GM03348 (cell line): ENCODE measurements around the gene CALHM6.

Experiments used
- DNase-seq: peaks from one replicate; pipeline ENCODE4 v3.0.0; 2012; ENCODE audit warnings: low spot score

CALHM6 gene

DNA sequence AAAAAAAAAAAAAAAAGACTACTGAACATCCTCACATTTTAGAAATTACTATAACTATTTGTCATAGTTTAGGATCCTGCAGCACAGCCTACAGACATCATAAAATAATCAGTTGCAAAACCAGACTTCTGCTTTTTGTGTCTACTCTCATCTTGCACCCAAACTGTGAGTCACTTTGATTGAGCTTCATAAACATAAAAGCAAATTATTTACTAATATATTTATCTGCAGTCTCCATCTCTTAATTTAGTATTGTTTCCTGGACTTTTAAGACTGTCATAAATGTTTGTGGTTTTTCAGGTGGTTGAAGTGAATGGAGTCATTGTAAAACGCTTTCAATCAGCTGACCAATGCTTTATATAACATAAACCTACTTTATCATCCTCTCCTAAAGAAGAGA, 14.8 kb upstream of the CALHM6 start:
- DNase-seq, result peak; percentile 39

DNA sequence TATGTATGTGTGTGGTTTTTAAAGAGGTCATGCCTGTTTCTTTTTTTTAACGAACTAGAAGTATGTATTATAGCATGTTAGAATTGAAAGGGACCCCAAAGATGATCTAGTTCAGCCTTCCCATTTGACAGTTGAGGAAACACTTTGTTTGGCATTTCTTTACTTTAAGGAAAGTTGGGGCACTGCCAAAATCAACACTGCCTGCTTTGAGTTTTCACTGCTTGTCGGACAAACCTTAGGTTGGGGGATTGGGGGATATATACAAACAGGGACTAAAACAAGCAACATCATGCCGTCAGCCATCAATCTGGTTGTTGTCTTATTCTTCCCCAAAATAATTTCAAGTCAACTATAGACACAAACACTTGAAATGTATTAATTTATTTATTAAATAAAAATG, 14.1 kb upstream of the CALHM6 start:
- no peak for DNase-seq

DNA sequence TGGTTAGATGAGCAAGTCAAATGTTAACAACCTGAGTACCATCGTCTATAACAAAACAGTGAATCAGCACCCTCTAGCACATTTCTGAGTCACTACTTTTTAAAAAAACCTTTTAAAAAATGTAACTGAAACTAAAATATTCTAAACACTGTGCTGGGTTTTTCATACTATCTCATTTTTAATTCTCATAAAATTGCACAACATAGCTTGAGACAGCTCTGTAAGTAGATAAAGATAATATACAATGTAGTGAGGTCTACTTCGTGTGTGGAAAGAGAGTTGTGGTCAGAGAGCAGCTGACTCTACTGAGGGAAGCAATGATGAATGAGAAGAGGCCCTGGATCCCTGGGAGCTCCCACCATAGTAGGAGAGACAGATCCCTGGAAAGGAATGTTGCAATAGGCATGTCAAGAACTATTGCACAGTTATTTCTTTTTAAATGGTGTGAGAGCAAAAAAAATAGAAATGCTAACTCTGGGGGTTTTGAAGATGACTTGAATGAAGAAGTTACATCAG, 13.6 kb upstream of the CALHM6 start:
- DNase-seq, result peak; percentile 86

DNA sequence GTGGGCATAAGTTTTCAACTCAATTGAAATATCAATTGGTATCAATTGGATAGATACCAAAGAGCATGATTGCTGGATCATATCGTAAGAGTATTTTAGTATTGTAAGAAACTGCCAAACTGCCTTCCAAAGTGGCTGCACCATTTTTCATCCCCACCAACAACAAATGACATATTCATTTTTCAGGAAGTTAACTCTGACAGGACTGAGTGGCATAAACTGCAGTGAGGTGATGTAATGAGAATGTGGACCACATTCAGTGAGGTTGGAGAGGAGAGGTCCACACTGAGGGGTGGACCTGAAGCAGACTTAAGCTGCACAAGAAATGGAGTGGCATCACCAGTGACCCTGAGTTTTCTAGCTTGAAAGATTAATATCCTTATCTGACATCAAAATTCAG, 11.6 kb upstream of the CALHM6 start:
- DNase-seq, result no peak

DNA sequence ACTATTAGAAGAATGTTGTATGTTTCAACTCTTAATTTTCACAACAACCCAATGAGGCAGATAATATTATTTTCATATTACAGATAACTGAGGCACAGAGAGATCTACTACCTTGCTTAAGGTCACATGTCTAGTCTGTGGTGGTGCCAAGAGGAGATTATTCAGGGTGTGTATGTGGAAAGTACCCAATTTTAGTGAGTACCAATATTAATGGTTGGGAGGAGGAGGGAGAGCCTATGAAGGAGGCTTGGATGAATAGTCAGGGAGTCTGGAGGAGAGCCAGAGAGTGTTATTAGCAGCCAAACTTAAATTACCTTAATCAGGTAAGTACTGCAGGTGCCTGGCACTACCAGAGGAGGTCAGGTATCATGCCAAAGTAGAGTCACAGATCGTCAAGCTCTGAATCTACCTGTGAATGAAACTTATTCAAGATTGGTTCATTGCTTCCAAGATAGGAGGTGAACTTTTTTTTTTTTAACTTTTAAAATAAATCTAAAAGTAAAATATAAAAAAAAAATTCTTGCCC, 10.9 kb upstream of the CALHM6 start:
- no peak for DNase-seq

DNA sequence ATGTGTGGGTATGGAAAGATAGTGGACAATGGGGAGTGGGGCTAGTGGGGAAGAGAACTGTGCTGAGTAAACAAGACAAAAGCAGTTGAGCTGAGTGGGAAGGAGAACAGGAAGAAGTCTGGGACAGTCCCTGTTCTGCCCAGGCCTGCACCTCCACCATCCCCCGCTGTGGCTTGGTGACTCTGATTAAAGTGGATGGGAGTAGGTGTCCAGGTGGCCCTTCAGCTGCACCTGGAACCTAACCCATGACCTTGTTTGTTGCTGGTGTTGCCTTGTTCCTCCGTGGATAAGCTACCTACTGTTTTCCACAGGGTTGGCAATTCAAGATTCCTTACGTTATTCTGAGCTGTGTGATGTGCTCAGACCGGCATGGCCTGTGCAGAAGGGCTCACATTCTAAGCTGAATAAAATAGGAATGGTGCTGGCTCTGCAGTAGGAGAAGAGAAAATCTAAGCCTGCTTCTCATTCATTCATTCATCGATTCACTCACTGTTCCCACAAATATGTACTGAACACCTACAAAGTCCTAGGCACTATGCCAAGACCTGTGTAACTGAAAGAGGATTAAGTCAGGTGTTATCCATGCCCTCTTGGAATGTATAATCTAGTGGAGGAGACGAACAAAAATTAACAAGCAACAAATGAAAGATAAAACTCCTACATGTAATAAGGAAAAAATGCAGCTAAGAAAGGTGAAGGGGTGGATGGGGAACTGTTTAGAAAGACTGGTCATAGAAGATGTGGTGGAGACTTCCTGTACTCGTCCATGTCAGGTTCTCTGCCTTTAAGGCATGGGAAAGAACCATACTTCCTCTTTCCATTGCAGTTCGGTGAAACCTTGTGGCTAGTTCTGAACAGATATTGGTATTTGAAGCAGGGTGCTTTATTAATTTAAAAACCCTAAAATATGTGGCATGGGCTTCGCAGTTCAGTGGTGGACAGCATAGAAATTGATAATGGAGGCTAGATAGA, 10.1 kb upstream of the CALHM6 start:
- DNase-seq, result no peak

DNA sequence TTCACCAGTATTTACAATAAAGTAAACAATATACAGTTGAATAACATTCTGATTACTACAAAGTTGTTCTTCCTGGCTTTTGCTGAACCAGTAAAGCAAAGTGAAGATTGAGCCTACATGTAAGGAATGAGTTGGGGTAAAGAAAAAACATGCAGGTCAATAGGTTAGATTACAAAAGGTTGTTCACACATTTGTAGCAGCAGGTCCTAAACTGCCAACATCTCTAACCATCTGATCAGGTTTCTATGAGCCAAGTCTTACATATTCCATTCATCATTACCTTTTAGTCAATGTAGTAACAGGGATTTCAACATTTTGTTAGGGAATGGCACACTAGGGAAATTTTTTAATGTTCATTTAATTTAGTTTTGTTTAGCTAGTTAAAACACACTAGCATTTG, 9.3 kb upstream of the CALHM6 start:
- no peak for DNase-seq

DNA sequence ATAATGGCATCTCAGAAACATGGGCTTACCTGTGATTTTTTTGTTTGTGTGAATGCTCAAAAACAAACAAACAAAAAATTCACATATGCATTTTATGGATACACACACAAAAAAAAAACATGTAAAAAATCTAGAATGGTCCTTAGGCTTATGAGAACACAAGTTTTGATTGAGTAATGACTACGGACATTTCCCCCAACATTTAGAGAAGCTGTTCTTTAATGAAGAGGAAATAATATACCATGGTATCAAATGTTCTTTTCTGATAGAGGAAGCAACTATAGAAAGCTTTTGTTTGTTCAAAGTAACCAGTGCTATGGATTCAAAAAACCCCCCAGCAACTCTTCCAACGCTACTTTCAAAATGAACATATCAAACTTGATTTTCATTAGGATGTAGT, 8.6 kb upstream of the CALHM6 start:
- no peak for DNase-seq

DNA sequence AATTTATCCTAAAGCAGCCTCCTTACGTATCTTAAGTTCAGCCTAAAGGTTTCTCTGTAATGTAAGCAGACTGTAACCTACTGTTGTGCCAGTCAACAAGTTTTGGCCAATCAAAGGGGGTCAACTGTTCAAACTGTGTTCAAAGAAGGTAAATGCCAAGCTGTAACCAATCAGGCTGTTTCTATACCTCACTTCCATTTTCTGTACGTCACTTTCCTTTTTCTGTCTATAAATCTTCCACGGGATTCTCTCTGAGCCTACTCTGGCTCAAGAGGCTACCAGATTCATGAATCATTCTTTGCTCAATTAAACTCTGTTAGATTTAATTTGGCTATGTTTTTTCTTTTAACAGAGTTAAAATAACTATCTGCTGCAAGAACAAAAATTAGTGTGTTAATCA, 5.1 kb upstream of the CALHM6 start:
- no peak for DNase-seq

DNA sequence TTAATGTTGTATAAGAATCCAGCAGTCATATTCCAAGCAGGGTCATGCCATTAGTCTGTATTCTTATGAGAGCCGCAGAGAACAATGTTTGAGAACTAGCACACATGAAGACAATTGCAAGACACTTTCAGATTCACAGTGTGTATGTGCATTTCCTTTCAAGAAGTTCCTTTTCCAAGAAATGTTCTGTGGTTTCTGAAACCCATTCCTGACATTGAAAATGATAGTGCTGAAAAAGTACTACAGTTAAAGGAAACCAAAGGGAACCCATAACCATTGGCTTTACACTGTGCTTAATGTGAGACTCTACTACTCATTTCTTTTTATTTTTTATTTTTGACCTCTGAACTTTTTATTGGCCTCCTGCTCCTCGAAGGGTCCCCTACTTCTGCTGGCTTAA, 4.2 kb upstream of the CALHM6 start:
- no peak for DNase-seq

DNA sequence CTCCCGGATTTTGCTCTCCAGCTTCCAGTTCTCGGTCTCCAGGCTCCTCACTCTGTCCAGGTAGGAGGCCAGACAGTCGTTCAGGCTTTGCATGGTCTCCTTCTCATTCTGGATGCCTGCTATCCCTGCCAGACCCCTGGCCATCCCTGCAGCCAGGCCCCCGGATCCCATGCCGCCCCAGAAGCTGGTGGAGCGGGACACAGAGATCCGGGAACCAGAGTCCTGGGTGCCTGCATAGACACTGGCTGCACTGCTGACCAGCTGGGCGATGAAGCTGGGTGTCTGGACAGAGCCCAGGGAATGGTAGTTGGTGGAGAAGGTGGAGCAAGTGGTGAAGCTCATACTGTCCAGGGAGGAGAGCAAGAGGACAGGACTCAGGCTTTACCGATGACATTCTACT, 2.9 kb upstream of the CALHM6 start:
- no peak for DNase-seq

DNA sequence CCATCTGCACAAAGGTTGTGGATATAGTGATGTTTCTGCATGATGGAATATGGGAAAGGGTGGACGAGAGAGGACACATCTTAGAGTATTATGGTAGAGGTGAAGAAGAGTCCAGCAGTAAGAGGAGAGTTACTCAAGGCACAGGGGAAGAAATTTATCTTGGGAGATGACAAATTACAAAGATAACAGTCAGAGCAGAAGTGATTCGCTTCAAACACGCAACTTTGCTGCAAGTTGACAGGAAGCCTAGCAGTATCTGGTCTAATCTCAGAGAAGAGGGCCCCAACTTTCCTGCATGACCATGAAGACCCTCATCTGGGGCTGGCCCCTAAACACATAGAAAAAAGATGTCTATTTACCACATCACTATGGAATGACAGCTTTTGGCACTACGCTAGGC, 1.2 kb upstream of the CALHM6 start:
- DNase-seq, result no peak

DNA sequence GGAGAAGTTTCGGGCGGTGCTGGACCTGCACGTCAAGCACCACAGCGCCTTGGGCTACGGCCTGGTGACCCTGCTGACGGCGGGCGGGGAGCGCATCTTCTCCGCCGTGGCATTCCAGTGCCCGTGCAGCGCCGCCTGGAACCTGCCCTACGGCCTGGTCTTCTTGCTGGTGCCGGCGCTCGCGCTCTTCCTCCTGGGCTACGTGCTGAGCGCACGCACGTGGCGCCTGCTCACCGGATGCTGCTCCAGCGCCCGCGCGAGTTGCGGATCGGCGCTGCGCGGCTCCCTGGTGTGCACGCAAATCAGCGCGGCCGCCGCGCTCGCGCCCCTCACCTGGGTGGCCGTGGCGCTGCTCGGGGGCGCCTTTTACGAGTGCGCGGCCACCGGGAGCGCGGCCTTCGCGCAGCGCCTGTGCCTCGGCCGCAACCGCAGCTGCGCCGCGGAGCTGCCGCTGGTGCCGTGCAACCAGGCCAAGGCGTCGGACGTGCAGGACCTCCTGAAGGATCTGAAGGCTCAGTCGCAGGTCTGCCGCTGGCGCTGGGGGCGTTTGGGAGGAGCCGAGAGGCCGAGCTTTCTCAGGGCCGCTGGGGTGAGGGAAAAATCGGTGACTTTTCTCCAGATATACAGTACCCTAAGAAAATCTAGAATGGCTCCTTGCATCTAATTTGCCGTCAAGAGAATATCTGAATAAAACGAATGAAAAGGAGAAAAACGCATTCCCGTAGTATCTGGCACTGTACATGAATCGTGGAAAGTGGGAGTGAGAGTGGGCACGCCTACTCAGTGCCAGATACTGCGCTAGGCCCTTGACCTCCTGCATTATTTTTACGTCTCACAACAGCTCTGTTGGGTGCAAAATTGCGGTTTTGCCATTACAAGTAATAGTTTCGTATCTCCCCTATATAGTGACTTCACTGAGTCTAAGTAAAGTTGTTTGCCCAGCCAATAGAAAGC, 1.0 kb downstream of the CALHM6 start:
- peak; percentile 66 for DNase-seq

DNA sequence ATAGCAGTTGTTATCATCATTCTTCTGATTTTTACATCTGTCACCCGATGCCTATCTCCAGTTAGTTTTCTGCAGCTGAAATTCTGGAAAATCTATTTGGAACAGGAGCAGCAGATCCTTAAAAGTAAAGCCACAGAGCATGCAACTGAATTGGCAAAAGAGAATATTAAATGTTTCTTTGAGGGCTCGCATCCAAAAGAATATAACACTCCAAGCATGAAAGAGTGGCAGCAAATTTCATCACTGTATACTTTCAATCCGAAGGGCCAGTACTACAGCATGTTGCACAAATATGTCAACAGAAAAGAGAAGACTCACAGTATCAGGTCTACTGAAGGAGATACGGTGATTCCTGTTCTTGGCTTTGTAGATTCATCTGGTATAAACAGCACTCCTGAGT, 2.1 kb downstream of the CALHM6 start:
- DNase-seq, result no peak

DNA sequence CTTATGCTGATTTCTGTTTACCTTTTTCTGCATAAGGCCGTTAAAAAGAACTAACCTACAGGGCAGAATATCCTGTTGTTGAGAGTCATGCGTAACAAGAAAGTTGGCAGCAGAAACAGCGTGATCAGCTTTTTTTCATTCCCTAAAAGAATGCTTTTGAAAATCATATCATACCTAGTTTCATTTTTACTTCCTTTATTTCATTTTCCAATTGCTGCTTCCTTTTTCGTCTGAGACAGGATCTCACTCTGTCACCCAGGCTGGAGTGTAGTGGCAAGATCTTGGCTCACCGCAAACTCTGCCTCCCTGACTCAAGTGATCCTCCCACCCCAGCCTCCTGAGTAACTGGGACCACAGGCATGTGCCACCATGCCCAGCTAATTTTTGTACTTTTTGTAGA, 4.1 kb downstream of the CALHM6 start:
- DNase-seq, result no peak

DNA sequence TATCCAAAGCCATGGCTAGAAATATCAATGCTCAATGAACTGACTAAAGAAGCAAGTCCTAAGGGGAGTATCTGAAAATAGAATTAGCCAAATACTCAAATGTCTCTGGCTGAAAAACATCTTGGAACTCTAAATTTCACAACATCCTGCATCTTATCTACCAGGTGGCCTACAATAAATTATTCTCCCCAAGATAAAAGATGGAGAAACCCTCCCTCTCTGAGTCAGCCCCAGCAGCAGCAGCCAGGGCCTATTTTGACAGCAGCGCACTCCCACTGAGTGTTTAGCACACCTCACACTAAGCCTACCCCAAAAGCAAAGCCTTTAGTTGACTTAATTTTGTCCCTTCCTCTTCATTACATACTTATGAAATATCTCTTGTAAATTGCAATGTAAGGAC, 5.9 kb downstream of the CALHM6 start:
- no peak for DNase-seq

DNA sequence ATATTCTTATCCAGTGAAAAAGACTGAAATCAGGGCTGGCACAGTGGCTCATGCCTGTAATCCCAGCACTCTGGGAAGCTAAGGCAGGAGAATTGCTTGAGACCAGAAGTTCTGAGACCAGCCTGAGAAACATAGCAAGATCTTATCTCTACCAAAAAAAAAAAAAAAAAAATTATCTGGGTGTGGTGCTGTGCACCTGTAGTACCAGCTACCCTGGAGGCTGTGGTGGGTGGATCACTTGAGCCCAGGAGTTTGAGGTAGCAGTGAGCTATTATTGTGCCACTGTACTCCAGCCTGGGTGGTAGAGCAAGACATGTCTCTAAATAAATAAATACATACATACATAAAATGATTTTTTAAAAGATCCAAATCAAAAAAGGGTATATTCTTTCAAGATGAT, 6.3 kb downstream of the CALHM6 start:
- no peak for DNase-seq

DNA sequence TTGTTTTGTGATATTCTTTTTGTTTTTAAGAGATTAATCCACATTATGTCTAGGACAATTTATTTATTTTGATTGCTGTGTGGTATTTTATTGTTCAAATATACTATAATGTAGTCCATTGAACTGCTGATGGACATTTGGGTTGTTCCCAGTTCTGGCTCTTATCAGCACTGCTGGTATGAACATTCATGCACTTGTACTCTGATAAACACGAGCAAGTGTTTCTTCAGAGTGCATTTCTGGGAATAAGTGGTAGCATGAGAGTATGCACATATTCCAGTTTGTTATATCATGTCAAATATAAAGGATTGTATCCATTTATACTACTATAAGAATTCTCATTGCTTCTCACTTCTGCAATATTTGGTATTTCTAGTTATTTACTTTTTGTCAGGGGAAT, 7.1 kb downstream of the CALHM6 start:
- DNase-seq, result no peak

DNA sequence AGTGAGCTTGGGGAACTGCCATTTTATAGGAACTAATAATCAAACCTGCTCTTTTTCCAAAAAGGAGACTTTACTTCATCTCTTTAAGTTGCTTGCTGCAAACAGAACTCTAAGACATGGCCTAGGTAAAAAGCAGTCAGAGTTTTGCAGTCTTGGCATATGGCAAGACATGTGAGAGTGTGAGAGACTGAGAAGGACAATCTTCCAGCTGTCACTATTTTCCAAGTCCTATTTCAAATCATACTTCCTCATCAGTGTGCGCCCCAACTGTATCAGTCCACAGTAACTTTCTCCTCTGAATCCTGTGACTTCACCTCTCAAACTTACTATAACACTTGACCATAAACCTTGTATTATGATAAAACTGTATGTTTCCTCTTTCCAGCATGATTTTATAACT, 10.4 kb downstream of the CALHM6 start:
- no peak for DNase-seq

DNA sequence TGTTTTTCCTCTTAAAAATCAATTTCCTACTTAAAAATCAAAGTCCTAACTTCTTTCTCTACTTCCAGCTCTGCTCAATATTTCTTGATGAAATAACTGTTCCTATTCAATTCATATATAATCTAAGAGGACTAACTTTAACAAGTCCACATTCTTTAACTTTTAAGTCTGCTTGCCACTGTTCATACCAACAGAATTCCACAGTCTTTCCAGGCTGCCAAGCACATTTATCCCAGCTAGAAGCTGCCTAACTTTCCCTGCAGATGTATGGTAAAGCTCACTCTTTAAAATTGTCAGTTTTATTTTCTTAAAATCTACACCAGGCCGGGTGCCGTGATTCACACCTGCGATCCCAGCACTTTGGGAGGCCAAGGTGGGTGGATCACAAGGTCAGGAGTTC, 11.5 kb downstream of the CALHM6 start:
- DNase-seq, result peak; percentile 22

DNA sequence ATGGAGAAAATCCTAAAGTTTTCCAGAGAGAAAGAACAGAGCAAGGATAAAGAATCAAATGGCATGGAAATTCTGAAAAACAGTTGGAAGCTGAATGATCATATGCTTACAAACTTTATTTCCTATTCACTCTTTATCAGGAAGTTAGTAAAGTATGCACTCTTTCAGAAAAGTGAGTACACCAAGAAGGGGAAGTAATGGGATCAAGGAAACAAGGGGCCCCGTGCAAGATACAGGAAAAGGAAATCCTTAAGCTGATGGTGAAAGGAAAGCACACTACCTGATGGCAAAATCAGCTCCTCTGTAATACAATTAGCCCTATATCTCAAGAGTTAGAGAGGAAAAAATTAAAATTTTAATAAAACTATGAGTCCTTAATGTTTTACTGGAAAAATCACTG, 14.0 kb downstream of the CALHM6 start:
- no peak for DNase-seq

DNA sequence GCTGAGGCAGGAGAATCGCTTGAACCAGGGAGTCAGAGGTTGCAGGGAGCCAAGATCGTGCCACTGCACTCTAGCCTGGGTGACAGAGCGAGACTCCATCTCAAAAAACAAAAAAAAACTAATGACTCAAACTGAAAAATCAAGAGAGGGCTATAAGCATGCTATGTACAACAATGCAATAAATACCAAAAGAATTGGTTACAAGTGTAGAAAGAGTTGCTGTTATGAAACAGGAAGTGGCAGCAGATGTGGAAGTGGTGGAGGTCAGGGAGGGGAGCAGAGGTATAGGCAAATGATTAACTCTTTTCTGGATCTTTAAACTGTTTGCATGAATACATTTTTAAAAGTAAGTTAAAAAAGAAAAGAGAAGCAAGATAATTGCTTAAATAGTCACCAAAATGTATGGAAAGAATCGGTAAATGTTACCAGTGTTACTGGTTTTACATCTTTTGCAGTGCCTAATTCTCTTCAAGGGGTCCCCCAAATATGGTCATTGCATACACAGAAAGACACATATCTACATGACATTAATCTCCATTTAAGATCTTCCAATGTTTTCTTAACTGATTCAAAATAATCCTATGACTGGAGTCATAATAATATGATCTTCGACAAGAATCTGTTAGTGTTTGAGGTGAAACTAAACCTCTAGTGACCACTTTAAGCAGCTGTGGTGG, 15.0 kb downstream of the CALHM6 start:
- peak; percentile 43 for DNase-seq
